Spleen (tissue), 7 donors: ENCODE measurements around the gene SMAD1.

Experiments
- CTCF ChIP-seq, 11 experiments: fragments of 200-600 bp in 7 of 11; fragments of 450-650 bp in 4 of 11; sonication (generic) in 4 of 11; IDR thresholded peaks in 8 of 11; conservative IDR thresholded peaks in 3 of 11; 1 replicate in 7 of 11; 2 replicates in 4 of 11; pipeline versions ENCODE4 v1.4.0 to v1.8.0; 2016 to 2021; ENCODE audit warnings: antibody characterized with exemption in 11 of 11, inconsistent platforms in 4 of 11, mild to moderate bottlenecking in 1 of 11
- POLR2AphosphoS5 ChIP-seq, 3 donors: sonication (generic); formaldehyde crosslinking; IDR thresholded peaks; one replicate each; pipeline ENCODE4 v1.5.1; 2017; ENCODE audit warnings: antibody characterized with exemption in 3 of 3
- donor health status: DM: no; HTN: no; CAD: no; lungs with moderate emphysema.
- donor health status: DM: no; HTN: no; CAD: no.
- donor health status: DM: no; HTN: no; CAD: no.

GRCh38 chr4:145541346-145541745 is 59.7 kb downstream of the SMAD1 start:
- TF ChIP-seq POLR2AphosphoS5 (IDR thresholded peaks at IDR 0.05) (no peak), CTCF (IDR thresholded peaks at IDR 0.05 in 8 of 11, conservative IDR thresholded peaks at IDR 0.05 in 3 of 11) (no peak)
